Parathyroid adenoma (tissue), 2 donors: ENCODE data around the gene DPY19L1.
"Not testable (repeated sequence)": the region's sequence is repeated elsewhere in the genome, so short reads cannot be mapped to it uniquely, and the experiment has no call there.

Experiments
- H2AFZ ChIP-seq: fragments of 300-600 bp; sonication (generic); one replicate; pipeline ENCODE4 v1.7.0; 2017; ENCODE audit warnings: antibody characterized with exemption, mild to moderate bottlenecking
- H3K27ac ChIP-seq: fragments of 300-600 bp; sonication (generic); one replicate; pipeline ENCODE4 v1.7.0; 2017
- H3K27me3 ChIP-seq: fragments of 300-600 bp; sonication (generic); one replicate; pipeline ENCODE4 v1.7.0; 2017; ENCODE audit warnings: low read length; ENCODE audit not compliant: control insufficient read depth, insufficient read depth
- H3K36me3 ChIP-seq: fragments of 300-600 bp; sonication (generic); one replicate; pipeline ENCODE4 v1.7.0; 2017; ENCODE audit warnings: low read length; ENCODE audit not compliant: control insufficient read depth, insufficient read depth
- H3K4me1 ChIP-seq: fragments of 300-600 bp; sonication (generic); one replicate; pipeline ENCODE4 v1.7.0; 2017; ENCODE audit warnings: control low read depth
- H3K4me2 ChIP-seq: fragments of 300-600 bp; sonication (generic); one replicate; pipeline ENCODE4 v1.7.0; 2017; ENCODE audit warnings: low read length
- H3K4me3 ChIP-seq: fragments of 300-600 bp; sonication (generic); one replicate; pipeline ENCODE4 v1.7.0; 2017; ENCODE audit warnings: low read depth, low read length
- H3K79me2 ChIP-seq: fragments of 300-600 bp; sonication (generic); one replicate; pipeline ENCODE4 v1.7.0; 2017; ENCODE audit warnings: control low read depth
- H3K9ac ChIP-seq: fragments of 300-600 bp; sonication (generic); one replicate; pipeline ENCODE4 v1.7.0; 2017; ENCODE audit warnings: mild to moderate bottlenecking
- H3K9me3 ChIP-seq: fragments of 300-600 bp; sonication (generic); one replicate; pipeline ENCODE4 v1.7.0; 2017; ENCODE audit warnings: low read length; ENCODE audit not compliant: control insufficient read depth
- TF ChIP-seq, protein P1 (sequence below): fragments of 300-600 bp; sonication (generic); IDR thresholded peaks from one replicate; pipeline ENCODE4 v1.7.0; 2017; ENCODE audit warnings: antibody characterized with exemption, mild to moderate bottlenecking
- donor health status: primary hyperparathyroidism.

DPY19L1 gene

GRCh38 chr7:35053488-35054175 is 16.3 kb upstream of the DPY19L1 start:
- not testable (repeated sequence) for H3K27me3 ChIP-seq, H3K4me3 ChIP-seq, H3K27ac ChIP-seq, H3K9me3 ChIP-seq, H3K4me1 ChIP-seq, H3K36me3 ChIP-seq, H2AFZ ChIP-seq, H3K79me2 ChIP-seq, H3K9ac ChIP-seq, H3K4me2 ChIP-seq

GRCh38 chr7:35048390-35048789 is 11.1 kb upstream of the DPY19L1 start:
- not testable (repeated sequence) for H3K27ac ChIP-seq, H3K9me3 ChIP-seq, H3K4me1 ChIP-seq, H3K4me3 ChIP-seq, H3K4me2 ChIP-seq, H3K9ac ChIP-seq, H3K79me2 ChIP-seq, H3K27me3 ChIP-seq, H2AFZ ChIP-seq, H3K36me3 ChIP-seq

GRCh38 chr7:35047912-35048305 is 10.6 kb upstream of the DPY19L1 start:
- H3K9me3 ChIP-seq, H3K27me3 ChIP-seq, H3K9ac ChIP-seq, H3K4me3 ChIP-seq, H3K79me2 ChIP-seq, H3K4me1 ChIP-seq, H2AFZ ChIP-seq, H3K27ac ChIP-seq, H3K4me2 ChIP-seq, H3K36me3 ChIP-seq: not testable (repeated sequence)

DNA sequence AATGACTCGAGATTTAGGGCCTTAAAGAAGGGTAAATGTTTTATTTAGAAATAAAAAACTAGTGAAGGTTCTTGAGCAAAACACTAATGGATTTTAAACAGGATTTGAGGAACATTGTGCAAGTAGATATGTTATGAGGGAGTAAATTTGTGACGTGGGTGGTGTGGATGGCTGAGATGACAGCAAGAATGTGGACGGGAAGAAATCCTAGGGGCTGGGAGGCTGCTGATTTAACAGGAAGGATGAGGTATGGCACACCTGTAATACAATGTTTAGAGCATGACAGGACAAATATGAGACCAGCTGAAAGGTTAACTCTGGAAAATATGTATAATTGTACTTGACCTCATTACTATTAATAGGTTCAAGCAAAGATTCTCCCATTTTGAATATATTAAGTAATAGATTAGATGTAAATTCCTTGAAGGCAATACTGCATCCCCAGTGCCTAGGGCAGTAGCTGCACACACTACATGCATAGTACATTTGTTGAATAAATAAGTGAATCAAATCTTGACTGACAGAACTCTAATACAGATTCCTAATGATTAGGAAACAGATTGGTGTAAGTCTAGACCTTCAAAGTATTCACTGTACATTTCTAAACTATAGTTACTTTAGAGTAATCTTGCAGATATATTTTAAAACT is 10.1 kb upstream of the DPY19L1 start:
- not testable (repeated sequence) for H2AFZ ChIP-seq, H3K79me2 ChIP-seq, H3K9ac ChIP-seq, H3K4me2 ChIP-seq, H3K4me3 ChIP-seq, H3K9me3 ChIP-seq, H3K36me3 ChIP-seq, H3K27me3 ChIP-seq, H3K4me1 ChIP-seq, H3K27ac ChIP-seq

DNA sequence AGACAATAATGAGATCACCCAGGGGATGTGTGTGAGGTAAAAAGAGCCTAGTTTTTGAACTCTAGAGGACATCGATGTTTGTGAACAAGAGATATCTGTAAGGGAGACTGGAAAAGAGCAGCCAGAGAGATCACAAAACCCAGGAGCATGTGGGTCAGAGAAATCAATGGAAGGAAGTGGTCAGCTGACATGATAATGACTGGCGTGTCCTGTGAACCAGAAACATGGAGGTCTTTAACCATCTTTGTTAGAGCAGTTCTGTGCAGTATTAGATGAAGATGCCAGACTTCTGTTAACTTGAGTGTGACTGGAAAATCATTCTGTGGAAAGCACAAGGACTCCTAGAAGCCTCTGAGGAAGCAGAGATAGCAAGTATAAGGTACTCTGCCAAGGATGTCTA is 6.0 kb upstream of the DPY19L1 start:
- H3K4me1 ChIP-seq, result not testable (repeated sequence)

DNA sequence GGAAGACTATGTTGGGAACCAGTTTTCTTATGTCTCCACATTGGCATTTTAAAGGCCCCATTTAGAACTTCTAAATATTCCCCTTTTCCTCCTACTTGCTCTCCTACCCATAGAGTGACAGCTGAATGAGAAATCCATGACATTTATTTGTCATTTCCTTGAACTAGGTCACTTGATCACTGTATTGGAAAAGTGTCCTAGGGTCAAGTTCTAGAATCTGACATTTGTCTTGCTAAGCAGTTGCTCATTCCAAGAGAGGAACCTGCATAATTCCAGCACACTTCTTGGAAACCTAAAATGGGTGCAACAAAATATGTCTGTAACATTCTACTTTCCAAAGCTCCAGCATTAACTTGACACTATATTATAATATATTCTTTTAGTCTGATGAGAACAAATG is 3.6 kb upstream of the DPY19L1 start:
- TF ChIP-seq, protein P1, sequence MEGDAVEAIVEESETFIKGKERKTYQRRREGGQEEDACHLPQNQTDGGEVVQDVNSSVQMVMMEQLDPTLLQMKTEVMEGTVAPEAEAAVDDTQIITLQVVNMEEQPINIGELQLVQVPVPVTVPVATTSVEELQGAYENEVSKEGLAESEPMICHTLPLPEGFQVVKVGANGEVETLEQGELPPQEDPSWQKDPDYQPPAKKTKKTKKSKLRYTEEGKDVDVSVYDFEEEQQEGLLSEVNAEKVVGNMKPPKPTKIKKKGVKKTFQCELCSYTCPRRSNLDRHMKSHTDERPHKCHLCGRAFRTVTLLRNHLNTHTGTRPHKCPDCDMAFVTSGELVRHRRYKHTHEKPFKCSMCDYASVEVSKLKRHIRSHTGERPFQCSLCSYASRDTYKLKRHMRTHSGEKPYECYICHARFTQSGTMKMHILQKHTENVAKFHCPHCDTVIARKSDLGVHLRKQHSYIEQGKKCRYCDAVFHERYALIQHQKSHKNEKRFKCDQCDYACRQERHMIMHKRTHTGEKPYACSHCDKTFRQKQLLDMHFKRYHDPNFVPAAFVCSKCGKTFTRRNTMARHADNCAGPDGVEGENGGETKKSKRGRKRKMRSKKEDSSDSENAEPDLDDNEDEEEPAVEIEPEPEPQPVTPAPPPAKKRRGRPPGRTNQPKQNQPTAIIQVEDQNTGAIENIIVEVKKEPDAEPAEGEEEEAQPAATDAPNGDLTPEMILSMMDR, result no peak
- H3K27ac ChIP-seq, result no peak overlapping the region
- H3K4me2 ChIP-seq, result no peak overlapping the region
- no peaks in the 10 kb centered on the region for H3K9me3 ChIP-seq
- H3K27me3 ChIP-seq, result no peaks in the 10 kb centered on the region
- H3K9ac ChIP-seq, result no peak overlapping the region
- peaks cover 2% of the 10 kb centered on the region for H3K4me1 ChIP-seq
- no peak overlapping the region for H3K4me3 ChIP-seq
- H2AFZ ChIP-seq, result no peak overlapping the region
- no peaks in the 10 kb centered on the region for H3K36me3 ChIP-seq
- no peaks in the 10 kb centered on the region for H3K79me2 ChIP-seq

More for the DNA sequence above, 6.0 kb upstream of the DPY19L1 start:
- H3K27me3 ChIP-seq, H3K79me2 ChIP-seq, H2AFZ ChIP-seq, H3K36me3 ChIP-seq, H3K9ac ChIP-seq, H3K9me3 ChIP-seq, H3K27ac ChIP-seq, H3K4me3 ChIP-seq, H3K4me2 ChIP-seq: not testable (repeated sequence)

GRCh38 chr7:35039343-35039742 is 2.1 kb upstream of the DPY19L1 start:
- no peak overlapping the region for H2AFZ ChIP-seq
- H3K36me3 ChIP-seq, result no peaks in the 10 kb centered on the region
- TF ChIP-seq, protein P1, result no peak
- no peaks in the 10 kb centered on the region for H3K9me3 ChIP-seq
- H3K4me3 ChIP-seq, result no peak overlapping the region
- no peak overlapping the region for H3K4me2 ChIP-seq
- peaks cover 2% of the 10 kb centered on the region for H3K4me1 ChIP-seq
- H3K27ac ChIP-seq, result no peak overlapping the region
- no peaks in the 10 kb centered on the region for H3K27me3 ChIP-seq
- peaks cover 4% of the 10 kb centered on the region for H3K79me2 ChIP-seq
- no peak overlapping the region for H3K9ac ChIP-seq
